HepG2 (cell line): ENCODE data around the gene HDAC10. TPM values are rescaled to one million over a fixed set of nuclear protein-coding genes. Genes with fewer than 3 reads are reported as not detected.

ENCODE experiments used
- ATF5 ChIP-seq: sonication (generic); formaldehyde crosslinking; IDR thresholded peaks from 2 replicates; pipeline ENCODE4 v1.4.0; 2020; ENCODE audit warnings: mild to moderate bottlenecking, low read depth, missing genetic modification reagents
- DMAP1 ChIP-seq: IDR thresholded peaks from 2 replicates; pipeline ENCODE4 v1.6.1; 2016
- MAFF ChIP-seq: IDR thresholded peaks from 2 replicates; pipeline ENCODE4 v1.6.1; 2011; ENCODE audit warnings: low read depth, low read length, improper control_type of control experiment
- MXD4 ChIP-seq: IDR thresholded peaks from 2 replicates; pipeline ENCODE4 v1.6.1; 2016; ENCODE audit warnings: mild to moderate bottlenecking, missing biosample characterization, missing genetic modification reagents
- SMC3 ChIP-seq: IDR thresholded peaks from 2 replicates; pipeline ENCODE4 v1.6.1; 2011; ENCODE audit warnings: low read length, improper control_type of control experiment
- YEATS4 ChIP-seq: sonication (generic); formaldehyde crosslinking; IDR thresholded peaks from 2 replicates; pipeline ENCODE4 v1.4.0; 2020; ENCODE audit warnings: missing genetic modification reagents, borderline replicate concordance
- ZNF318 ChIP-seq: sonication (generic); formaldehyde crosslinking; IDR thresholded peaks from 2 replicates; pipeline ENCODE4 v1.4.0; 2020; ENCODE audit warnings: mild to moderate bottlenecking, missing genetic modification reagents
- ZNF546 ChIP-seq: sonication (generic); formaldehyde crosslinking; conservative IDR thresholded peaks from 2 replicates; pipeline ENCODE4 v1.8.1; 2023; ENCODE audit warnings: mild to moderate bottlenecking, missing genetic modification reagents
- ZNF747 ChIP-seq: sonication (generic); formaldehyde crosslinking; IDR thresholded peaks from 2 replicates; pipeline ENCODE4 v1.8.1; 2023; ENCODE audit warnings: missing genetic modification reagents, mild to moderate bottlenecking, borderline replicate concordance
- polyA plus RNA-seq, 8 experiments: library from polyadenylated mRNA; depleted of rRNA in 3 of 8; stranded (reverse) in 7 of 8; unstranded in 1 of 8; fragments of >200 nt; fragmentation: Illumina TruSeq in 4 of 8; extraction: Trizol in 4 of 8; gene quantifications; 2 replicates each; pipeline versions ENCODE4 v1.2.1 to v1.2.3, GENCODE V29; 2011 to 2016; ENCODE audit warnings: low read depth in 4 of 8, missing spikeins in 1 of 8, mixed read lengths in 1 of 8; ENCODE audit not compliant: insufficient read depth in 1 of 8
- total RNA-seq, 5 experiments: library from RNA; depleted of rRNA; stranded (reverse); fragments of >200 nt; fragmentation: Illumina TruSeq; extraction: Trizol; gene quantifications; 2 replicates each; pipeline ENCODE4 v1.2.3, GENCODE V29; 2016; ENCODE audit warnings: low read depth in 1 of 5
- TF ChIP-seq, protein P1 (sequence below): IDR thresholded peaks from 2 replicates; pipeline ENCODE4 v1.6.1; 2016; ENCODE audit warnings: low read depth, missing genetic modification reagents, missing compliant biosample characterization
- TF ChIP-seq, protein P2 (sequence below): sonication (generic); formaldehyde crosslinking; IDR thresholded peaks from 2 replicates; pipeline ENCODE4 v1.5.0; 2020; ENCODE audit warnings: mild to moderate bottlenecking, low read depth, missing genetic modification reagents, borderline replicate concordance
- TF ChIP-seq, protein P3 (sequence below): IDR thresholded peaks from 2 replicates; pipeline ENCODE4 v1.6.1; 2016; ENCODE audit warnings: missing biosample characterization, missing genetic modification reagents, low read depth

Gene HDAC10
- total and polyA plus RNA-seq, 2 of the 13 experiments (the other 11 are each of a cell fraction or from before 2014, with no cell fraction given) = 13.9 to 14.9 TPM

GRCh38 chr22:50260801-50261614, 9.9 kb upstream of the HDAC10 start (continued):
- TF ChIP-seq, protein P1, sequence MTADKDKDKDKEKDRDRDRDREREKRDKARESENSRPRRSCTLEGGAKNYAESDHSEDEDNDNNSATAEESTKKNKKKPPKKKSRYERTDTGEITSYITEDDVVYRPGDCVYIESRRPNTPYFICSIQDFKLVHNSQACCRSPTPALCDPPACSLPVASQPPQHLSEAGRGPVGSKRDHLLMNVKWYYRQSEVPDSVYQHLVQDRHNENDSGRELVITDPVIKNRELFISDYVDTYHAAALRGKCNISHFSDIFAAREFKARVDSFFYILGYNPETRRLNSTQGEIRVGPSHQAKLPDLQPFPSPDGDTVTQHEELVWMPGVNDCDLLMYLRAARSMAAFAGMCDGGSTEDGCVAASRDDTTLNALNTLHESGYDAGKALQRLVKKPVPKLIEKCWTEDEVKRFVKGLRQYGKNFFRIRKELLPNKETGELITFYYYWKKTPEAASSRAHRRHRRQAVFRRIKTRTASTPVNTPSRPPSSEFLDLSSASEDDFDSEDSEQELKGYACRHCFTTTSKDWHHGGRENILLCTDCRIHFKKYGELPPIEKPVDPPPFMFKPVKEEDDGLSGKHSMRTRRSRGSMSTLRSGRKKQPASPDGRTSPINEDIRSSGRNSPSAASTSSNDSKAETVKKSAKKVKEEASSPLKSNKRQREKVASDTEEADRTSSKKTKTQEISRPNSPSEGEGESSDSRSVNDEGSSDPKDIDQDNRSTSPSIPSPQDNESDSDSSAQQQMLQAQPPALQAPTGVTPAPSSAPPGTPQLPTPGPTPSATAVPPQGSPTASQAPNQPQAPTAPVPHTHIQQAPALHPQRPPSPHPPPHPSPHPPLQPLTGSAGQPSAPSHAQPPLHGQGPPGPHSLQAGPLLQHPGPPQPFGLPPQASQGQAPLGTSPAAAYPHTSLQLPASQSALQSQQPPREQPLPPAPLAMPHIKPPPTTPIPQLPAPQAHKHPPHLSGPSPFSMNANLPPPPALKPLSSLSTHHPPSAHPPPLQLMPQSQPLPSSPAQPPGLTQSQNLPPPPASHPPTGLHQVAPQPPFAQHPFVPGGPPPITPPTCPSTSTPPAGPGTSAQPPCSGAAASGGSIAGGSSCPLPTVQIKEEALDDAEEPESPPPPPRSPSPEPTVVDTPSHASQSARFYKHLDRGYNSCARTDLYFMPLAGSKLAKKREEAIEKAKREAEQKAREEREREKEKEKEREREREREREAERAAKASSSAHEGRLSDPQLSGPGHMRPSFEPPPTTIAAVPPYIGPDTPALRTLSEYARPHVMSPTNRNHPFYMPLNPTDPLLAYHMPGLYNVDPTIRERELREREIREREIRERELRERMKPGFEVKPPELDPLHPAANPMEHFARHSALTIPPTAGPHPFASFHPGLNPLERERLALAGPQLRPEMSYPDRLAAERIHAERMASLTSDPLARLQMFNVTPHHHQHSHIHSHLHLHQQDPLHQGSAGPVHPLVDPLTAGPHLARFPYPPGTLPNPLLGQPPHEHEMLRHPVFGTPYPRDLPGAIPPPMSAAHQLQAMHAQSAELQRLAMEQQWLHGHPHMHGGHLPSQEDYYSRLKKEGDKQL (CRISPR knock-in tag) = no peak
- TF ChIP-seq MAFF = no peak
- no peak for TF ChIP-seq DMAP1 (CRISPR knock-in tag)
- TF ChIP-seq YEATS4 (CRISPR knock-in tag) = no peak; the same call in none of the 2 replicates
- no peak for TF ChIP-seq ZNF318 (CRISPR knock-in tag)
- TF ChIP-seq ZNF546 = 0 out of 2 replicates have a peak, but pooled peaks have one; percentile 49
- TF ChIP-seq ZNF747 (CRISPR knock-in tag) = no peak
- TF ChIP-seq, protein P2, sequence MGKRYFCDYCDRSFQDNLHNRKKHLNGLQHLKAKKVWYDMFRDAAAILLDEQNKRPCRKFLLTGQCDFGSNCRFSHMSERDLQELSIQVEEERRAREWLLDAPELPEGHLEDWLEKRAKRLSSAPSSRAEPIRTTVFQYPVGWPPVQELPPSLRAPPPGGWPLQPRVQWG = no peak
- no peak for TF ChIP-seq ATF5 (CRISPR knock-in tag)
- TF ChIP-seq, protein P3, sequence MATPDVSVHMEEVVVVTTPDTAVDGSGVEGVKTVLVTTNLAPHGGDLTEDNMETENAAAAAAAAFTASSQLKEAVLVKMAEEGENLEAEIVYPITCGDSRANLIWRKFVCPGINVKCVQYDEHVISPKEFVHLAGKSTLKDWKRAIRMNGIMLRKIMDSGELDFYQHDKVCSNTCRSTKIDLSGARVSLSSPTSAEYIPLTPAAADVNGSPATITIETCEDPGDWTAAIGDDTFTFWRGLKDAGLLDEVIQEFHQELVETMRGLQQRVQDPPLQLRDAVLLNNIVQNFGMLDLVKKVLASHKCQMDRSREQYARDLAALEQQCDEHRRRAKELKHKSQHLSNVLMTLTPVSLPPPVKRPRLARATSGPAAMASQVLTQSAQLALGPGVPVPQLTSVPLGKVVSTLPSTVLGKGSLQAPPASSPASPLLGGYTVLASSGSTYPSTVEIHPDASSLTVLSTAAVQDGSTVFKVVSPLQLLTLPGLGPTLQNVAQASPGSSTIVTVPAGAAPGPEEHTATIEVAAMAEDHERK (CRISPR knock-in tag) = no peak
- TF ChIP-seq MXD4 (CRISPR knock-in tag) = peak; percentile 76
- no peak for TF ChIP-seq SMC3
